Measurements from ENCODE around the gene FBRS. TPM values are rescaled to one million over a fixed set of nuclear protein-coding genes. Genes with fewer than 3 reads are reported as not detected.

FBRS gene
- total and polyA plus RNA-seq, 2 of the 13 experiments (the other 11 are each of a cell fraction or from before 2014, with no cell fraction given): 13.7 to 16.2 TPM

- TF ChIP-seq MEIS2 (CRISPR knock-in tag; IDR thresholded peaks at IDR 0.05): peak; percentile 57; the same call in 1 of the 2 replicates
- peak; percentile 88 for TF ChIP-seq ZBTB10 (CRISPR knock-in tag; IDR thresholded peaks at IDR 0.05; ENCODE audit: borderline replicate concordance)
- TF ChIP-seq IKZF5 (CRISPR knock-in tag; IDR thresholded peaks at IDR 0.05): 0 out of 2 replicates have a peak, but pooled peaks have one; percentile 43
- peak; percentile 33 for TF ChIP-seq XRCC5 (optimal IDR thresholded peaks at IDR 0.05; ENCODE audit: low read length)
- no peak for TF ChIP-seq SNAI1 (CRISPR knock-in tag; IDR thresholded peaks at IDR 0.05; ENCODE audit: borderline replicate concordance)
- TF ChIP-seq HNF1A (IDR thresholded peaks at IDR 0.05; ENCODE audit: low read depth): 0 out of 2 replicates have a peak, but pooled peaks have one; percentile 20
- no peak for TF ChIP-seq HNF1A (CRISPR knock-in tag; IDR thresholded peaks at IDR 0.05; ENCODE audit: borderline replicate concordance)
- peak; percentile 37; the same call in 1 of the 2 replicates for TF ChIP-seq ARNT2 (CRISPR knock-in tag; IDR thresholded peaks at IDR 0.05; ENCODE audit: low read depth)
- TF ChIP-seq CCDC6 (CRISPR knock-in tag; IDR thresholded peaks at IDR 0.05): peak; percentile 69; the same call in 1 of the 2 replicates
- TF ChIP-seq ZGPAT (CRISPR knock-in tag; IDR thresholded peaks at IDR 0.05): peak; percentile 55
- peak; percentile 53 for TF ChIP-seq KMT2B (CRISPR knock-in tag; IDR thresholded peaks at IDR 0.05)
- peak; percentile 39 to 69; a peak in 3 of 4 replicates for TF ChIP-seq POLR2A (IDR thresholded peaks at IDR 0.05; ENCODE audit: insufficient read depth in 1 of 2, low read depth in 2 of 2, low read length in 2 of 2)
- peak; percentile 67 for TF ChIP-seq POGZ (CRISPR knock-in tag; IDR thresholded peaks at IDR 0.05)
- TF ChIP-seq CAMTA2 (CRISPR knock-in tag; IDR thresholded peaks at IDR 0.05; ENCODE audit: borderline replicate concordance): no peak
- 0 out of 2 replicates have a peak, but pooled peaks have one; percentile 2 for TF ChIP-seq RARA (CRISPR knock-in tag; IDR thresholded peaks at IDR 0.05)
- TF ChIP-seq DZIP1 (CRISPR knock-in tag; IDR thresholded peaks at IDR 0.05): 0 out of 2 replicates have a peak, but pooled peaks have one; percentile 33
Observed at GRCh38 chr16:30658731-30659506, 688 bp downstream of the FBRS start (continued).
